AG04450 (cell line): Measurements from ENCODE around the gene OCLN. TPM values are rescaled to one million over a fixed set of nuclear protein-coding genes. Genes with fewer than 3 reads are reported as not detected.
A peak's percentile ranks its signal among the peaks of the same experiment; 100 is the strongest.
"Not testable (repeated sequence)": the region's sequence is repeated elsewhere in the genome, so short reads cannot be mapped to it uniquely, and the experiment has no call there.

ENCODE experiments used
- CTCF ChIA-PET: fragments of 300-600, 350-600 bp; formaldehyde crosslinking; extraction: SDS; loops from one replicate; lab custom pipeline; 2022; ENCODE audit warnings: antibody characterized with exemption, inconsistent platforms; lab: Charles Lee
- POLR2A ChIA-PET: fragments of 350-600 bp; formaldehyde crosslinking; extraction: SDS; loops from one replicate; lab custom pipeline; 2021; ENCODE audit warnings: antibody characterized with exemption, inconsistent platforms; lab: Yijun Ruan, JAX
- DNase-seq: peaks from one replicate; pipeline ENCODE4 v3.0.0-alpha.2; 2011; ENCODE audit warnings: low read depth, low spot score
- H3K27ac ChIP-seq: one replicate; pipeline ENCODE4 v1.5.1; 2012; ENCODE audit warnings: low read depth, low read length, control low read depth
- H3K27me3 ChIP-seq: one replicate; pipeline ENCODE4 v1.6.0; 2012; ENCODE audit warnings: low read length; ENCODE audit not compliant: control insufficient read depth, insufficient read depth
- H3K4me3 ChIP-seq: 2 replicates; pipeline ENCODE4 v1.5.1; 2011; ENCODE audit warnings: mild to moderate bottlenecking, low read depth, low read length, control low read depth
- H3K9me3 ChIP-seq: 2 replicates; pipeline ENCODE4 v1.5.1; 2012; ENCODE audit warnings: low read length; ENCODE audit not compliant: control insufficient read depth, insufficient read depth
- polyA plus RNA-seq: library from polyadenylated mRNA; depleted of rRNA; stranded (reverse); fragments of >200 nt; gene quantifications from 2 replicates; pipeline ENCODE4 v1.2.3, GENCODE V29; 2011
- TF ChIP-seq, protein P1 (sequence below): IDR thresholded peaks from 2 replicates; pipeline ENCODE4 v1.5.1; 2011; ENCODE audit warnings: low read depth, low read length, control low read depth, inconsistent platforms

OCLN gene
- polyA plus RNA-seq, 1 experiment, result 2.1 TPM

DNA sequence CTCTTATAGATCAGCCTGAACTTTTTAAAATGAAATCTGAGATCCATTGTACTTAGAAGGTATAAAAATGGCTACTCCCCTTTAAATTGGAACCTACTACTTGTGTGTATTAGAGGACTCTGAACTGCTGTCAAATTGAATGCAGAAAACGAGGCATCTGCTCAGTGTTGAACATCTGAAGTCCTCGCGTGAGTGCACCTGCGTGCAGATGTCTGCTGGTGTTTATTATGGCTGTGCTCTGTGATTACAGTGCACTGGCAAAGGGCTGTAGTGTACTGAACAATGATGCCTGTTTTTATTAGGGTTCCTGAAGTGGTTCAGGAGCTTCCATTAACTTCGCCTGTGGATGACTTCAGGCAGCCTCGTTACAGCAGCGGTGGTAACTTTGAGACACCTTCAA, 52.0 kb downstream of the OCLN start:
- CTCF ChIA-PET, H3K4me3 ChIP-seq, H3K9me3 ChIP-seq, POLR2A ChIA-PET, DNase-seq, H3K27ac ChIP-seq, H3K27me3 ChIP-seq: not testable (repeated sequence)

GRCh38 chr5:69559908-69560330, 67.3 kb downstream of the OCLN start, which contains the start of gene GTF2H2C:
GTF2H2C (plus strand) TSS chr5:69560191; CDS start chr5:69565133, 4,942 bp downstream.
- H3K27ac ChIP-seq, CTCF ChIA-PET: not testable (repeated sequence)

DNA sequence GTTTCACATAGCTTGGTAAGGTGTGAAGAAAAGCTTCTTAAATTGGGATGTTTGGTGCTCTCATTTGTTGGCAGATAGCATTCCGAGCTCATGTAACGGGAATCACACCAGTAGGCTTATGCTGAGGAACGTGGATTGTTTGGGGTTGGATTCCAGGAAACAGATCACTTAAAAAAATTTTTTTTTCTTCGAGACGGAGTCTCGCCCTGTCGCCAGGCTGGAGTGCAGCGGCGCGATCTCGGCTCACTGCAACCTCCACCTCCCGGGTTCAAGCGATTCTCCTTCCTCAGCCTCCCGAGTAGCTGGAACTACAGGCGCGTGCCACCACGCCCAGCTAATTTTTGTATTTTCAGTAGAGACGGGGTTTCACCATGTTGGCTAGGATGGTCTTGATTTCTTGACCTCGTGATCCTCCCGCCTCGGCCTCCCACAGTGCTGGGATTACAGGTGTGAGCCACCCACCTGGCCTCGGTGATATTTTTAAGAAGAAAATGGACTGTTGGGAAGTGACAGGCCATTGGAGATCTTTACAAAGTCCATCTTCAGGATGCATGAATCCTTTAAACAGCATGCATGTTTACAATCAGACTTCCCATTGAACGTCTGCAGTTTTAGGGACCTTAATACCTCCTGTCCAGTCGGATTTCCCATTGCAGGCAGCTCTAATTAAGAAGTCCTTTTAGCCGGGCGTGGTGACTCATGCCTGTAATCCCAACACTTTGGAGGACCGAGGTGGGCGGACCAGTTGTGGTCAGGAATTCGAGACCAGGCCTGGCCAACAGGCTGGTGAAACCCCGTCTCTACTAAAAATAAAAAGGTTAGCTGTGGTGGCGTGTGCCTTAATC, 68.2 kb downstream of the OCLN start:
- POLR2A ChIA-PET, H3K27ac ChIP-seq: not testable (repeated sequence)

More at GRCh38 chr5:69559908-69560330, 67.3 kb downstream of the OCLN start, which contains the start of gene GTF2H2C:
- DNase-seq, result peak; percentile 39
- TF ChIP-seq, protein P1, sequence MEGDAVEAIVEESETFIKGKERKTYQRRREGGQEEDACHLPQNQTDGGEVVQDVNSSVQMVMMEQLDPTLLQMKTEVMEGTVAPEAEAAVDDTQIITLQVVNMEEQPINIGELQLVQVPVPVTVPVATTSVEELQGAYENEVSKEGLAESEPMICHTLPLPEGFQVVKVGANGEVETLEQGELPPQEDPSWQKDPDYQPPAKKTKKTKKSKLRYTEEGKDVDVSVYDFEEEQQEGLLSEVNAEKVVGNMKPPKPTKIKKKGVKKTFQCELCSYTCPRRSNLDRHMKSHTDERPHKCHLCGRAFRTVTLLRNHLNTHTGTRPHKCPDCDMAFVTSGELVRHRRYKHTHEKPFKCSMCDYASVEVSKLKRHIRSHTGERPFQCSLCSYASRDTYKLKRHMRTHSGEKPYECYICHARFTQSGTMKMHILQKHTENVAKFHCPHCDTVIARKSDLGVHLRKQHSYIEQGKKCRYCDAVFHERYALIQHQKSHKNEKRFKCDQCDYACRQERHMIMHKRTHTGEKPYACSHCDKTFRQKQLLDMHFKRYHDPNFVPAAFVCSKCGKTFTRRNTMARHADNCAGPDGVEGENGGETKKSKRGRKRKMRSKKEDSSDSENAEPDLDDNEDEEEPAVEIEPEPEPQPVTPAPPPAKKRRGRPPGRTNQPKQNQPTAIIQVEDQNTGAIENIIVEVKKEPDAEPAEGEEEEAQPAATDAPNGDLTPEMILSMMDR, result peak; percentile 33
- POLR2A ChIA-PET, H3K9me3 ChIP-seq, H3K27me3 ChIP-seq: not testable (repeated sequence)
- peak within 1 kb of the TSS; percentile 58 for H3K4me3 ChIP-seq

DNA sequence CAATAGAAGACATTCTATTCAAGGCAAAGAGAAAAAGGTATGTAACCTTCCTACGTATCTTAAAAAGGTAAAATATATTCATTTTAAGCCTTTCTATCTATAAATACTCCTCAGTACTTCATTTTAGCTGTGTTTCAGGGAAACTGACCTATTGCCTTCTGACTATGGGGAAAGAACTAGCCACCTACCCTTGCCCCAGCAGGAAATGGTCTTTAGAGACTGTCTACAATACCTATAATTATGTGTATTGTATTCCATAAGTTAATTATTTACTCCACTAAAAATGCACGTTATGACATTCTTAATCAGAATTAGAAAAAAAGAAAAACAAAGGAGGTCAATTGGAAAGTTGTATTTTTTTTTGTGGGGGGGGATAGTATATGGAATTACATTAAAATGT, 73.6 kb downstream of the OCLN start:
- H3K27me3 ChIP-seq, POLR2A ChIA-PET, H3K27ac ChIP-seq, H3K4me3 ChIP-seq, DNase-seq, CTCF ChIA-PET, H3K9me3 ChIP-seq: not testable (repeated sequence)

More for the DNA sequence above, 68.2 kb downstream of the OCLN start:
- CTCF ChIA-PET, H3K27me3 ChIP-seq, DNase-seq, H3K9me3 ChIP-seq: not testable (repeated sequence)
- peak overlapping the region; percentile 47 for H3K4me3 ChIP-seq

DNA sequence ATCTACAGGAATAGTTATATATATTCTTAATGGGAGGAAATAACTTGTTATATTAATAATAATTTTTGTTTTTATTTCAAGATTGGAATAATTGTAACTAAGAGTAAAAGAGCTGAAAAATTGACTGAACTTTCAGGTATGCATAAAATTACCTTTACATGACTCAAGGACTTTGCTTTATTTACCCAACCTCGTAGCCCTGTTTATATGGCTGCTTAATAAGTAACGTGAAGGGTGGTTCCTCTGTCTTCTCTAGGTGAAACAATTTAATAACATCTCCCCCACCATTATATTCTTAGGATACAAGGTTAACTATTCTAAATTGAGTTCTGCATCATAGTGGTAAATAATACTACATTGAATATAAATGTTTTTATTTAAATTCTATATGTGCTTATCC, 75.5 kb downstream of the OCLN start:
- DNase-seq, H3K27me3 ChIP-seq, H3K9me3 ChIP-seq, H3K27ac ChIP-seq, POLR2A ChIA-PET, CTCF ChIA-PET, H3K4me3 ChIP-seq: not testable (repeated sequence)

GRCh38 chr5:69583356-69583755, 90.8 kb downstream of the OCLN start:
- H3K27ac ChIP-seq, CTCF ChIA-PET, H3K27me3 ChIP-seq, POLR2A ChIA-PET, H3K9me3 ChIP-seq, DNase-seq, H3K4me3 ChIP-seq: not testable (repeated sequence)

- H3K4me3 ChIP-seq, CTCF ChIA-PET, POLR2A ChIA-PET, H3K27me3 ChIP-seq, DNase-seq, H3K9me3 ChIP-seq, H3K27ac ChIP-seq: not testable (repeated sequence)
Measured at GRCh38 chr5:69596114-69596840, 103.7 kb downstream of the OCLN start.

DNA sequence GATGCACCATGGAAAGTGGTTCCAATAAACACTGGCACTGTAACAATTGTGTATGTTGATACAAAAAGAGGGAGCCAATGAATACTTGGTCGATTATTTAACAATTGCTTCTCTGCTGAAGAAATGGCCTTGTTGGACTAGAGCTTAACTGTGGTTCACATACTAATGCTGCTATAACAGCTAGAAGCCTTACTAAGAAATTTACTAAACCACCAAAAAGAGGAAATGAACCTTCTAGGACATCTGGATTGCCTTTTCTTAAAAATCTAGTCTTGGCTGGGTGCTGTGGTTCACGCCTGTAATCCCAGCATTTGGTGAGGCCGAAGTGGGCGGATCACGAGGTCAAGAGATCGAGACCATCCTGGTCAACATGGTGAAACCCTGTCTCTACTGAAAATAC, 109.4 kb downstream of the OCLN start:
- CTCF ChIA-PET, H3K27me3 ChIP-seq, POLR2A ChIA-PET, H3K27ac ChIP-seq, H3K9me3 ChIP-seq, H3K4me3 ChIP-seq, DNase-seq: not testable (repeated sequence)

GRCh38 chr5:69606839-69607238, 114.2 kb downstream of the OCLN start:
- H3K4me3 ChIP-seq, POLR2A ChIA-PET, CTCF ChIA-PET, DNase-seq, H3K9me3 ChIP-seq, H3K27me3 ChIP-seq, H3K27ac ChIP-seq: not testable (repeated sequence)
